Astrocyte (in vitro differentiated cells and primary cell): Measurements from ENCODE around the gene COL5A1. TPM values are rescaled to one million over a fixed set of nuclear protein-coding genes. Genes with fewer than 3 reads are reported as not detected.

Source experiments
- DNase-seq: peaks from one replicate; pipeline ENCODE4 v3.0.0-alpha.2; 2010; ENCODE audit warnings: low read depth
- FAIRE-seq: peaks from 2 replicates; lab custom pipeline; 2011; peaks lifted over from hg19 to GRCh38; lab: Jason Lieb, UNC
- H2AFZ ChIP-seq: 2 replicates; pipeline ENCODE4 v1.6.0; 2012; ENCODE audit warnings: low read depth, low read length, inconsistent platforms
- H3K27ac ChIP-seq: 2 replicates; pipeline ENCODE4 v1.5.1; 2011; ENCODE audit warnings: low read depth, low read length, inconsistent platforms
- H3K27me3 ChIP-seq: 2 replicates; pipeline ENCODE4 v1.6.0; 2011; ENCODE audit warnings: low read length, inconsistent platforms; ENCODE audit not compliant: insufficient read depth
- H3K36me3 ChIP-seq: 2 replicates; pipeline ENCODE4 v1.5.1; 2011; ENCODE audit warnings: low read length, inconsistent platforms; ENCODE audit not compliant: insufficient read depth
- H3K4me1 ChIP-seq: 2 replicates; pipeline ENCODE4 v1.5.1; 2011; ENCODE audit warnings: low read length, inconsistent platforms; ENCODE audit not compliant: insufficient read depth
- H3K4me2 ChIP-seq: 2 replicates; pipeline ENCODE4 v1.6.0; 2012; ENCODE audit warnings: low read length, inconsistent platforms
- H3K4me3 ChIP-seq: 2 replicates; pipeline ENCODE4 v1.5.1; 2011; ENCODE audit warnings: low read depth, mild to moderate bottlenecking, low read length, inconsistent platforms; ENCODE audit not compliant: insufficient read depth
- H3K79me2 ChIP-seq: 2 replicates; pipeline ENCODE4 v1.6.0; 2012; ENCODE audit warnings: mild to moderate bottlenecking, low read length, inconsistent platforms; ENCODE audit not compliant: insufficient read depth
- H3K9ac ChIP-seq: 2 replicates; pipeline ENCODE4 v1.6.0; 2012; ENCODE audit warnings: mild to moderate bottlenecking, low read length, inconsistent platforms
- H3K9me3 ChIP-seq: 2 replicates; pipeline ENCODE4 v1.5.1; 2012; ENCODE audit warnings: low read depth, mild to moderate bottlenecking, low read length, inconsistent platforms; ENCODE audit not compliant: insufficient read depth
- H4K20me1 ChIP-seq: 2 replicates; pipeline ENCODE4 v1.6.0; 2012; ENCODE audit warnings: low read length, inconsistent platforms; ENCODE audit not compliant: insufficient read depth
- H3K27ac Mint-ChIP-seq: one replicate; pipeline ENCODE4 v1.8.0; 2021; ENCODE audit warnings: mild to moderate bottlenecking, mixed read lengths; ENCODE audit not compliant: unreplicated experiment
- H3K27me3 Mint-ChIP-seq: one replicate; pipeline ENCODE4 v1.8.0; 2021; ENCODE audit warnings: low read depth, mixed read lengths; ENCODE audit not compliant: unreplicated experiment
- H3K36me3 Mint-ChIP-seq: one replicate; pipeline ENCODE4 v1.8.0; 2021; ENCODE audit warnings: low read depth, mixed read lengths; ENCODE audit not compliant: unreplicated experiment
- H3K4me1 Mint-ChIP-seq: one replicate; pipeline ENCODE4 v1.8.0; 2021; ENCODE audit warnings: low read depth, mixed read lengths; ENCODE audit not compliant: unreplicated experiment
- H3K4me3 Mint-ChIP-seq: one replicate; pipeline ENCODE4 v1.8.0; 2021; ENCODE audit warnings: mild to moderate bottlenecking, moderate library complexity, mixed read lengths; ENCODE audit not compliant: unreplicated experiment
- H3K9me3 Mint-ChIP-seq: one replicate; pipeline ENCODE4 v1.8.0; 2021; ENCODE audit warnings: mild to moderate bottlenecking, mixed read lengths; ENCODE audit not compliant: unreplicated experiment
- EZH2 ChIP-seq: IDR thresholded peaks from 2 replicates; pipeline ENCODE4 v1.6.1; 2012; ENCODE audit warnings: mild to moderate bottlenecking, low read length, inconsistent platforms; ENCODE audit not compliant: insufficient read depth
- total RNA-seq: library from RNA; stranded (reverse); gene quantifications from 2 replicates; pipeline ENCODE4 v1.2.1, GENCODE V29; 2021
- TF ChIP-seq, protein P1 (sequence below): IDR thresholded peaks from 2 replicates; pipeline ENCODE4 v1.5.1; 2011; ENCODE audit warnings: low read depth, mild to moderate bottlenecking, inconsistent platforms, low read length, moderate library complexity; ENCODE audit not compliant: insufficient read depth

The COL5A1 gene
- total RNA-seq, 1 donor from 2014 or later = 1,055 TPM

DNA sequence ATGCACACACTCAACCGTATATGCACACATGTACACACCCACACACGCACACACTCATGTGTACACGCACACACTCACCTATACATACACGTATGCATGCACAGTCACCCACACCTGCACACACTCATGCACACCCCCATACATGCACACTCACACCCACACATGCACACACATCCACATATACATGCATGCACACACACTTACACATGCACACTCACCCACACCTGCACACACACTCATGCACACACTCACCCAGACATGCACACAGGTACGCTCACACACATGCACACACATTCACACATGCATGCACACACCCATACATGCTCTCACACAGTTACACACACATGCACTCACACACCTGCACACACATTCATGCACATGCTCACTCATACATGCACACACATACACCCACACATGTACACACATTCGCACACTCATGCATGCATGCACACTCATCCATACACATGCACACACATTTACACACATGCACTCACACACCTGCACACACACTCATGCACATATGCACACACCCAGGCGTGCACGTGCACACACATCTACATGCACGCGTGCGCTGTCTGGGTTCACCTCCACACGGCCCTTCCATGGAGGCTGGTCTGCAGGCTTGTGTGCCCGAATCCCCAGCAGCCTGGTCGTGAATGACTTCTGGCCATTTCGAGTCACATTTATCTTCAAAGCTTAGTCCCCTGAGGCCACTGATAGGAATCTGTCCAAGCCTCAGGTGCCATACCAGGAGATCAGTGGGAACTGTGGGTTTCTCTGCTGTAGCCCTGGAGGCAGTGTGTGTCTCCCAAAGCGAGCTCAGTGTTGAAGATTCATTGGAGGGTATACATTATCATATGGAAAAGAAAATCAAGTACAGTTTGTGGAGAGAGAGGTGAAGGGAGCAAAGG lies 103.0 kb downstream of the COL5A1 start:
- H3K79me2 ChIP-seq = peaks cover 25% of the 10 kb centered on the region
- H3K27ac ChIP-seq = no peak overlapping the region
- Mint-ChIP-seq H3K27me3 (no peaks in the 10 kb centered on the region), H3K4me1 (peaks cover 8% of the 10 kb centered on the region), H3K4me3 (no peak overlapping the region), H3K36me3 (peaks cover 36% of the 10 kb centered on the region), H3K27ac (no peak overlapping the region), H3K9me3 (no peaks in the 10 kb centered on the region)
- H3K36me3 ChIP-seq = peaks cover 82% of the 10 kb centered on the region
- H2AFZ ChIP-seq = no peak overlapping the region
- H3K4me3 ChIP-seq = no peak overlapping the region
- peaks cover 100% of the 10 kb centered on the region for H4K20me1 ChIP-seq
- no peak overlapping the region for H3K9ac ChIP-seq
- TF ChIP-seq, protein P1, sequence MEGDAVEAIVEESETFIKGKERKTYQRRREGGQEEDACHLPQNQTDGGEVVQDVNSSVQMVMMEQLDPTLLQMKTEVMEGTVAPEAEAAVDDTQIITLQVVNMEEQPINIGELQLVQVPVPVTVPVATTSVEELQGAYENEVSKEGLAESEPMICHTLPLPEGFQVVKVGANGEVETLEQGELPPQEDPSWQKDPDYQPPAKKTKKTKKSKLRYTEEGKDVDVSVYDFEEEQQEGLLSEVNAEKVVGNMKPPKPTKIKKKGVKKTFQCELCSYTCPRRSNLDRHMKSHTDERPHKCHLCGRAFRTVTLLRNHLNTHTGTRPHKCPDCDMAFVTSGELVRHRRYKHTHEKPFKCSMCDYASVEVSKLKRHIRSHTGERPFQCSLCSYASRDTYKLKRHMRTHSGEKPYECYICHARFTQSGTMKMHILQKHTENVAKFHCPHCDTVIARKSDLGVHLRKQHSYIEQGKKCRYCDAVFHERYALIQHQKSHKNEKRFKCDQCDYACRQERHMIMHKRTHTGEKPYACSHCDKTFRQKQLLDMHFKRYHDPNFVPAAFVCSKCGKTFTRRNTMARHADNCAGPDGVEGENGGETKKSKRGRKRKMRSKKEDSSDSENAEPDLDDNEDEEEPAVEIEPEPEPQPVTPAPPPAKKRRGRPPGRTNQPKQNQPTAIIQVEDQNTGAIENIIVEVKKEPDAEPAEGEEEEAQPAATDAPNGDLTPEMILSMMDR = no peak
- TF ChIP-seq EZH2 = no peak
- no peak overlapping the region for H3K4me2 ChIP-seq
- no peaks in the 10 kb centered on the region for H3K27me3 ChIP-seq
- FAIRE-seq = no peak
- H3K4me1 ChIP-seq = no peaks in the 10 kb centered on the region
- DNase-seq = no peak
- H3K9me3 ChIP-seq = peaks cover 17% of the 10 kb centered on the region

DNA sequence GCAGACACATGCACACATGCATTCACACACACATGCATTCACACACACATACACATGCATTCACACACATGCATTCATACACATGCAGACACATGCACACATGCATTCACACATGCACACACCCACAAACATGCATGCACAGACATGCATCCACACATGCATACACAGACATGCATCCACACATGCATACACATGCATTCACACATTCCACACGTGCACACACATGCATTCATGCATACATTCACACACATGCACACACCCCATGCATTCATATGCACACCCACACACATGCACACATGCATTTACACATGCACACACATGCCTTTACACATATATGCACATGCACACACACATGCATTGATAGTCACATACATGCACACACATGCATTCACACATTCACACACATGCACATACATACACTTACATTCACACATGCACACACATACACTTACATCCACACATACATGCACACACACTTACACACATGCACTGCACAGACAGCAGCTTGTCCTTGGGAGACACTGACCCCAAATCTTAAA lies 106.4 kb downstream of the COL5A1 start:
- Histone ChIP-seq H3K4me1 (no peaks in the 10 kb centered on the region), H3K27me3 (no peaks in the 10 kb centered on the region), H2AFZ (no peak overlapping the region), H3K4me3 (no peak overlapping the region), H3K9ac (no peak overlapping the region), H3K79me2 (peaks cover 42% of the 10 kb centered on the region), H3K36me3 (peaks cover 66% of the 10 kb centered on the region), H3K9me3 (peaks cover 17% of the 10 kb centered on the region), H3K4me2 (no peak overlapping the region), H3K27ac (no peak overlapping the region), H4K20me1 (peaks cover 98% of the 10 kb centered on the region)
- TF ChIP-seq, protein P1 = no peak
- TF ChIP-seq EZH2 = no peak
- DNase-seq (no peak), FAIRE-seq (no peak)
- Mint-ChIP-seq H3K4me3 (no peak overlapping the region), H3K27ac (no peak overlapping the region), H3K36me3 (peaks cover 28% of the 10 kb centered on the region), H3K4me1 (peaks cover 1% of the 10 kb centered on the region), H3K9me3 (no peaks in the 10 kb centered on the region), H3K27me3 (no peaks in the 10 kb centered on the region)

DNA sequence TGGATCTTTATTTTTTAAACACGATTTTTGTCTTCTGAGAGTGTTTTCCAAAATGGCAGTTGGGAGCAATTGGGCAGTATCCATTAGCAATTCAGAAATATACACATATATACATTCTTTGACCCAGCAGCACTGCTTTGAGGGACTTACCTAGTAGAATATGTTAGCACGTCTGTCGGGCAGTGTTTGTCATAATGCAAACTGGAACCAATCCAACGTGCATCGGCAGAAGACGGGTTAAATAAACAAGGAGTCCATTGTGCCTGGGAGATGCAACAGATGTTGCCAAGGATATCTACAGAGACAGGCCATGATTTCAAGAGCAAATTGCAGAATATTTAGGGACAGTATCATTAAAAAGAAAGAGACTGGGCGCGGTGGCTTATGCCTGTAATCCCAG lies 107.0 kb downstream of the COL5A1 start:
- FAIRE-seq (no peak), DNase-seq (no peak)
- Mint-ChIP-seq H3K27me3 (no peaks in the 10 kb centered on the region), H3K27ac (peak overlapping the region; percentile 87), H3K4me1 (peaks cover under 1% of the 10 kb centered on the region), H3K9me3 (no peaks in the 10 kb centered on the region), H3K4me3 (no peak overlapping the region), H3K36me3 (peaks cover 26% of the 10 kb centered on the region)
- Histone ChIP-seq H3K4me3 (no peak overlapping the region), H3K9ac (no peak overlapping the region), H3K36me3 (peaks cover 61% of the 10 kb centered on the region), H4K20me1 (peaks cover 98% of the 10 kb centered on the region), H3K4me1 (no peaks in the 10 kb centered on the region), H3K79me2 (peaks cover 44% of the 10 kb centered on the region), H3K9me3 (peaks cover 17% of the 10 kb centered on the region), H3K27ac (no peak overlapping the region), H2AFZ (no peak overlapping the region), H3K4me2 (no peak overlapping the region), H3K27me3 (no peaks in the 10 kb centered on the region)
- no peak for TF ChIP-seq EZH2
- TF ChIP-seq, protein P1 = no peak
